Tibial nerve (tissue), 4 donors: ENCODE data around the gene BTBD2. TPM values are rescaled to one million over a fixed set of nuclear protein-coding genes. Genes with fewer than 3 reads are reported as not detected.

Experiments used
- DNase-seq, 2 donors: peaks; one replicate each; pipeline ENCODE4 v3.0.0-alpha.2; 2019; ENCODE audit warnings: low spot score in 2 of 2
- H3K27ac ChIP-seq, 4 donors: fragments of 200-600 bp; sonication (generic) in 3 of 4; one replicate each; pipeline ENCODE4 v1.5.1; 2017 to 2019; ENCODE audit warnings: mild to moderate bottlenecking in 1 of 4
- H3K27me3 ChIP-seq, 2 donors: fragments of 200-600 bp; sonication (generic) in 1 of 2; one replicate each; pipeline versions ENCODE4 v1.5.1 to v1.6.0; 2017 to 2019
- H3K36me3 ChIP-seq, 3 donors: fragments of 200-600 bp; sonication (generic); one replicate each; pipeline ENCODE4 v1.5.1; 2018 to 2019
- H3K4me1 ChIP-seq, 4 donors: fragments of 200-600 bp; sonication (generic) in 3 of 4; one replicate each; pipeline ENCODE4 v1.5.1; 2017 to 2019
- H3K4me3 ChIP-seq, 4 donors: fragments of 200-600 bp; sonication (generic) in 3 of 4; one replicate each; pipeline ENCODE4 v1.5.1; 2017 to 2019; ENCODE audit warnings: mild to moderate bottlenecking in 1 of 4, moderate library complexity in 1 of 4
- H3K9me3 ChIP-seq, 4 donors: fragments of 200-600 bp; sonication (generic) in 3 of 4; one replicate each; pipeline ENCODE4 v1.5.1; 2017 to 2019
- CTCF ChIP-seq, 5 experiments: fragments of 200-600 bp in 3 of 5; fragments of 450-650 bp in 2 of 5; sonication (generic) in 3 of 5; IDR thresholded peaks; one replicate each; pipeline ENCODE4 v1.5.1; 2016 to 2019; ENCODE audit warnings: antibody characterized with exemption in 5 of 5, mild to moderate bottlenecking in 3 of 5, moderate library complexity in 2 of 5
- EP300 ChIP-seq, 2 donors: sonication (generic); formaldehyde crosslinking; IDR thresholded peaks; one replicate each; pipeline ENCODE4 v1.6.1; 2017; ENCODE audit warnings: antibody characterized with exemption in 2 of 2, mild to moderate bottlenecking in 1 of 2
- POLR2A ChIP-seq, 2 donors: fragments of 450-650 bp; IDR thresholded peaks; one replicate each; pipeline ENCODE4 v1.6.1; 2017; ENCODE audit warnings: antibody characterized with exemption in 2 of 2, mild to moderate bottlenecking in 2 of 2, moderate library complexity in 2 of 2
- WGBS, 2 donors: methylation state at CpG; one replicate each; pipeline ENCODE4 v1.1.5; 2018; 5-methylcytosine and 5-hydroxymethylcytosine counted together
- total RNA-seq, 4 donors: library from RNA; depleted of rRNA; stranded (reverse); fragments of >200 nt; gene quantifications; one replicate each; pipeline ENCODE4 v1.1.0, GENCODE V29; 2016

Gene BTBD2
- total RNA-seq, 4 donors from 2014 or later, result 54.0 to 94.5 (median 73.5) TPM

DNA sequence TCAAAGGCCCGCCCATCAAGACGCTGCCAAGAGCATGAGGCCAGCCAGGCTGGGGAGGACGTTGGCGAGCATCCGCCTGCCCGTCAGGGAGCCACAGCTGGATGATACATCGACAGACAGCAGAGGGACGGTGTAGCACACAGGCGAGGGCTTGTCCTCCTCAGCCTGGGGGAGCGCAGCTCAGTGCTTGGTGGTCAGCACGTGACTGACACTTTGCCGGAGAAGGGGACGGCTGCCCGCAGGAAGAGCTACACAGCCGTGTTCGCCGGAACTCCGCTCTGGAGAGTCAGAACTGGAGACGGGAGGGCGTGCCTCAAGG is 40.4 kb downstream of the BTBD2 start:
- Histone ChIP-seq H3K4me3 (no peak overlapping the region), H3K4me1 (peaks cover 0 to 5% (median under 1%) of the 10 kb centered on the region in 4 donors), H3K36me3 (peaks cover 0 to 73% (median 14%) of the 10 kb centered on the region in 3 donors), H3K9me3 (no peaks in the 10 kb centered on the region), H3K27me3 (no peaks in the 10 kb centered on the region), H3K27ac (no peak overlapping the region)
- 78 to 89% methylated on average over 15 to 20 of the region's 20 CpGs for WGBS, 2 donors
- no peak for DNase-seq
- TF ChIP-seq CTCF (IDR thresholded peaks at IDR 0.05), result no peak
- TF ChIP-seq POLR2A (IDR thresholded peaks at IDR 0.05), result no peak
- TF ChIP-seq EP300 (IDR thresholded peaks at IDR 0.05), result no peak

DNA sequence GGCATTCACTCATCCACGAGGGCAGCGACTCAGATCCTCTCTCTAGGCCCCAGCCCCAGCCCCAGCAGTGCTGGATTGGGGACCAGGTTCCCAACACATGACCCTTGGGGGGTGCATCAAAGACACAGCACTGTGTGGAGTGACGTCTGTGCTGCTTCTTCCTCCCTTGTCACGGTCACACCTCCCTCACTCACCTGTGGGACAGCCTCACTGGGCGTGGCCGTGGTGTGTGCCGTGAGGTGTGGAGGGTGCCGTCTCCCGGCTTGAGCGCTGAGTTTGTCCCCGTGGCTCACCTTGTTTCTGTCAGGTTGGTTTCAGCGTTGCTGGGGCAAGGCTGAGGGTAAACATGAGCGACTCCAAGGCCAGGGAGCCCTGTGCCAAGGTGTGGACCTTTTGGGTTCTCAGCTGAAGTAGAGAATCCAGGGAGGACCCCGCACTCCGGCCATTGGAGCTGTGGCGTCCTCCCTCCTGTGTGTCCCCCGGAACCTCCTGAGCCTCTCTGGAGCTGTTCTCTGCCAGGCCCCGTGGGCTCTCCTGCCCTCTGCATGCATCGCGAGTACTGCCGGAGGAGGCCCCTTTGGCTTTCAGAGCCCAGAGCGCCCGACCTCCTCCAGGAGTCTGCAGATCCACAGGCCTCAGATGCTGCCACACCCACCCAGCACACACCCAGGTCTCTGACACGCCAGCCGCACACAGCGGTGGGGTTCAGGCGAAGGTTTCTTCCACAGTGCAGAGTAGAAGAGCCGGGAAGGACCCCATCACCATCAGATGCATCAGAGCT is 40.9 kb downstream of the BTBD2 start:
- DNase-seq, result no peak
- H3K9me3 ChIP-seq, result no peaks in the 10 kb centered on the region
- no peak overlapping the region for H3K4me3 ChIP-seq
- no peaks in the 10 kb centered on the region for H3K27me3 ChIP-seq
- peaks cover 0 to 73% (median 8%) of the 10 kb centered on the region in 3 donors for H3K36me3 ChIP-seq
- 76 to 92% methylated on average over 14 to 17 of the region's 28 CpGs for WGBS, 2 donors
- H3K4me1 ChIP-seq, result no peaks in the 10 kb centered on the region
- TF ChIP-seq CTCF (IDR thresholded peaks at IDR 0.05) (no peak), POLR2A (IDR thresholded peaks at IDR 0.05) (no peak), EP300 (IDR thresholded peaks at IDR 0.05) (no peak)
- H3K27ac ChIP-seq, result no peak overlapping the region

DNA sequence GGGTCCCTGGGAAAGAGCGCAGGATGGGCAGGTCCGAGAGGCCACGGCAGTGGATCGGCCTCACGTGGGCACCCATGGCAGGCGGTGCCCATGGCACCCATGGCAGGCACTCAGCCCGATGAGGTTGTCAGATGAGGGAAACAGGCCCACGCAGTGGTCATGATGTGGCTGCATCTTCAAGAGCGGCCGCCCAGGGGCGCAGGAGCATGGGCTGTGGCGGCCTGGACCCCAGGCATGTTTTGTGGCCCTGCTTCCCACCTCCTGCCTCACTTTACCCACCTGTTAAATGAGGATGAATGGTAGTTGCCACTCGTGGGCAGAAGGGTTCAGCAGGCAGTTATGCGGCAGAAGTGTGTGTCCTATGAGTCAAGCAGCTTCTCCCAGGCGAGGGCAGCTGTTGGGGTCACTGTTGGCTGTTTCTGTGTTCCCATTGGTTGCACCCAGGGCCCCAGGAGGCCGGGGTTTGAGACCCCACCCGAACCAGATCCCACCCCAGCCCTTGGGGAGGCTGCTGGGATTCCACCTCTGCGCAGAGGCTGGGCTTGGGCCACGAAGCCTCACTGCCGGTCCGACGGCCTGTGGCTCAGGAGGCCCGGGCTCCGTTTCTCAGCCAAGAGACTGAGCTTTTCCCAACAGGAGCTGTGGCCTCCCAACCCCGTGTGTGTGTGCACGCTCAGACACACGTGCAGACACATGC is 44.6 kb downstream of the BTBD2 start:
- Histone ChIP-seq H3K9me3 (no peaks in the 10 kb centered on the region), H3K4me3 (no peak overlapping the region), H3K27ac (no peak overlapping the region), H3K4me1 (peaks cover 0 to 4% (median 0%) of the 10 kb centered on the region in 4 donors), H3K36me3 (peaks cover 0 to 49% (median 0%) of the 10 kb centered on the region in 3 donors), H3K27me3 (no peaks in the 10 kb centered on the region)
- no peak for DNase-seq
- TF ChIP-seq CTCF (IDR thresholded peaks at IDR 0.05), result no peak
- TF ChIP-seq EP300 (IDR thresholded peaks at IDR 0.05), result no peak
- no peak for TF ChIP-seq POLR2A (IDR thresholded peaks at IDR 0.05)
- WGBS, 2 donors, result 82 to 90% methylated on average over 4 to 20 of the region's 27 CpGs

- Histone ChIP-seq H3K9me3 (no peaks in the 10 kb centered on the region), H3K36me3 (peaks cover 0 to 41% (median 0%) of the 10 kb centered on the region in 3 donors), H3K4me1 (peaks cover 0 to 4% (median 0%) of the 10 kb centered on the region in 4 donors), H3K27me3 (no peaks in the 10 kb centered on the region), H3K4me3 (no peak overlapping the region), H3K27ac (no peak overlapping the region)
- WGBS, 2 donors, result 90 to 91% methylated on average over 18 to 36 of the region's 38 CpGs
- DNase-seq, result no peak
- no peak for TF ChIP-seq CTCF (IDR thresholded peaks at IDR 0.05)
- TF ChIP-seq POLR2A (IDR thresholded peaks at IDR 0.05), result no peak
- no peak for TF ChIP-seq EP300 (IDR thresholded peaks at IDR 0.05)
Observed at GRCh38 chr19:1970003-1970805, 45.3 kb downstream of the BTBD2 start.
